ENCODE data around the gene JAKMIP1.
"Not testable (repeated sequence)": the region's sequence is repeated elsewhere in the genome, so short reads cannot be mapped to it uniquely, and the experiment has no call there.

Gene JAKMIP1

GRCh38 chr4:6141554-6141953, 58.8 kb downstream of the JAKMIP1 start:
- no peak for DNase-seq

GRCh38 chr4:6141021-6141420, 59.3 kb downstream of the JAKMIP1 start:
- DNase-seq, result not testable (repeated sequence)

GRCh38 chr4:6137747-6138135, 62.6 kb downstream of the JAKMIP1 start:
- no peak for DNase-seq

GRCh38 chr4:6137027-6137746, 63.2 kb downstream of the JAKMIP1 start:
- DNase-seq, result no peak

- no peak for DNase-seq
Measured at GRCh38 chr4:6134612-6135220, 65.6 kb downstream of the JAKMIP1 start.

- DNase-seq, result no peak
Measured at GRCh38 chr4:6132716-6133115, 67.6 kb downstream of the JAKMIP1 start.

GRCh38 chr4:6128221-6128850, 72.0 kb downstream of the JAKMIP1 start:
- no peak for DNase-seq

- no peak for DNase-seq
Measured at GRCh38 chr4:6126971-6127745, 73.2 kb downstream of the JAKMIP1 start.

GRCh38 chr4:6125103-6125651, 75.2 kb downstream of the JAKMIP1 start:
- DNase-seq, result no peak

- DNase-seq, result no peak
Measured at GRCh38 chr4:6124386-6125102, 75.8 kb downstream of the JAKMIP1 start.

GRCh38 chr4:6123976-6124375, 76.4 kb downstream of the JAKMIP1 start:
- DNase-seq, result no peak

- no peak for DNase-seq
Measured at GRCh38 chr4:6123541-6123940, 76.8 kb downstream of the JAKMIP1 start.

GRCh38 chr4:6123116-6123515, 77.2 kb downstream of the JAKMIP1 start:
- no peak for DNase-seq

- DNase-seq, result no peak
Measured at GRCh38 chr4:6122496-6122895, 77.9 kb downstream of the JAKMIP1 start.

- DNase-seq, result no peak
Measured at GRCh38 chr4:6121941-6122340, 78.4 kb downstream of the JAKMIP1 start.

GRCh38 chr4:6121276-6121850, 79.0 kb downstream of the JAKMIP1 start:
- DNase-seq, result no peak

GRCh38 chr4:6120361-6120760, 80.0 kb downstream of the JAKMIP1 start:
- DNase-seq, result no peak

- no peak for DNase-seq
Measured at GRCh38 chr4:6119507-6120020, 80.8 kb downstream of the JAKMIP1 start.

GRCh38 chr4:6118201-6118600, 82.1 kb downstream of the JAKMIP1 start:
- DNase-seq, result no peak

- no peak for DNase-seq
Measured at GRCh38 chr4:6116696-6117285, 83.6 kb downstream of the JAKMIP1 start.
